Measurements from ENCODE around the gene OCIAD2. TPM values are rescaled to one million over a fixed set of nuclear protein-coding genes. Genes with fewer than 3 reads are reported as not detected.

OCIAD2 gene
- total RNA-seq, 4 donors from 2014 or later, result 1.3 to 7.7 (median 2.4) TPM

DNA sequence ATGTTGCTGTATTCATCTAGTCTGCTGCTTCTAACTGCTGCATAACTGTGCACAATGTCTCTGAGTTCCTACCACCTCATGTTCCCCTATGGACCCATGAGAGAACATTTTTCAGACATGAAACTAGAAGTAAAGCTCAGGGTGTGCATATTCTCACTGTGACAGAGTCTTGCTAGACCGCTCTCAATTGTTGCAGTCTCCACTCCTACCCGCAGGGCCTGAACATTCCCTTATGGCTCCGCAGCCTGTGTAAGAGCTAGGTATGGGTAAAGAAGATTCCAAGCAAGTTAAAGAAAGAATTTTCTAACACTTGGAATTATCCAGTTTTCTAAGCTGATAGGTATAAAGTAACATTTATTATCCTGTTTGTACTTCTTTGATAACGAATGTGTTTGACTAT is 5.4 kb downstream of the OCIAD2 start:
- Histone ChIP-seq H3K4me3 (no peak overlapping the region), H3K4me1 (peaks cover 0 to 4% of the 10 kb centered on the region in 2 donors), H3K9me3 (no peaks in the 10 kb centered on the region), H3K27me3 (peaks cover 0 to 8% (median 5%) of the 10 kb centered on the region in 3 donors), H3K36me3 (no peaks in the 10 kb centered on the region), H3K27ac (no peak overlapping the region)
- TF ChIP-seq, protein P1, sequence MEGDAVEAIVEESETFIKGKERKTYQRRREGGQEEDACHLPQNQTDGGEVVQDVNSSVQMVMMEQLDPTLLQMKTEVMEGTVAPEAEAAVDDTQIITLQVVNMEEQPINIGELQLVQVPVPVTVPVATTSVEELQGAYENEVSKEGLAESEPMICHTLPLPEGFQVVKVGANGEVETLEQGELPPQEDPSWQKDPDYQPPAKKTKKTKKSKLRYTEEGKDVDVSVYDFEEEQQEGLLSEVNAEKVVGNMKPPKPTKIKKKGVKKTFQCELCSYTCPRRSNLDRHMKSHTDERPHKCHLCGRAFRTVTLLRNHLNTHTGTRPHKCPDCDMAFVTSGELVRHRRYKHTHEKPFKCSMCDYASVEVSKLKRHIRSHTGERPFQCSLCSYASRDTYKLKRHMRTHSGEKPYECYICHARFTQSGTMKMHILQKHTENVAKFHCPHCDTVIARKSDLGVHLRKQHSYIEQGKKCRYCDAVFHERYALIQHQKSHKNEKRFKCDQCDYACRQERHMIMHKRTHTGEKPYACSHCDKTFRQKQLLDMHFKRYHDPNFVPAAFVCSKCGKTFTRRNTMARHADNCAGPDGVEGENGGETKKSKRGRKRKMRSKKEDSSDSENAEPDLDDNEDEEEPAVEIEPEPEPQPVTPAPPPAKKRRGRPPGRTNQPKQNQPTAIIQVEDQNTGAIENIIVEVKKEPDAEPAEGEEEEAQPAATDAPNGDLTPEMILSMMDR (IDR thresholded peaks at IDR 0.05 in 4 of 5, conservative IDR thresholded peaks at IDR 0.05 in 1 of 5), result no peak
- no peak for TF ChIP-seq POLR2A (IDR thresholded peaks at IDR 0.05)
- DNase-seq, result no peak
- in situ Hi-C loops (cut with MboI; ENCODE audit: low sequenced_read_pairs in 4 of 4), result loop anchor here in 1 of 4 donors (10.0 kb wide), 1 partner anchor 56 kb away; no protein-coding TSS in a partner anchor
- ATAC-seq, result no peak
- intact Hi-C loops (cut with DNase I; ENCODE audit: low total_unique reads), result no loop called here

GRCh38 chr4:48899950-48900349 is 6.6 kb downstream of the OCIAD2 start:
- peaks cover 0 to 2% (median 0%) of the 10 kb centered on the region in 3 donors for H3K27me3 ChIP-seq
- intact Hi-C loops (cut with DNase I; ENCODE audit: low total_unique reads) (no loop called here), in situ Hi-C loops (cut with MboI; ENCODE audit: low sequenced_read_pairs in 4 of 4) (loop anchor here in 1 of 4 donors (10.0 kb wide), 1 partner anchor 55 kb away; no protein-coding TSS in a partner anchor)
- no peak for DNase-seq
- no peaks in the 10 kb centered on the region for H3K4me1 ChIP-seq
- no peak overlapping the region for H3K4me3 ChIP-seq
- TF ChIP-seq, protein P1 (IDR thresholded peaks at IDR 0.05 in 4 of 5, conservative IDR thresholded peaks at IDR 0.05 in 1 of 5), result no peak
- TF ChIP-seq POLR2A (IDR thresholded peaks at IDR 0.05), result no peak
- no peaks in the 10 kb centered on the region for H3K9me3 ChIP-seq
- H3K27ac ChIP-seq, result no peak overlapping the region
- no peaks in the 10 kb centered on the region for H3K36me3 ChIP-seq
- ATAC-seq, result no peak

DNA sequence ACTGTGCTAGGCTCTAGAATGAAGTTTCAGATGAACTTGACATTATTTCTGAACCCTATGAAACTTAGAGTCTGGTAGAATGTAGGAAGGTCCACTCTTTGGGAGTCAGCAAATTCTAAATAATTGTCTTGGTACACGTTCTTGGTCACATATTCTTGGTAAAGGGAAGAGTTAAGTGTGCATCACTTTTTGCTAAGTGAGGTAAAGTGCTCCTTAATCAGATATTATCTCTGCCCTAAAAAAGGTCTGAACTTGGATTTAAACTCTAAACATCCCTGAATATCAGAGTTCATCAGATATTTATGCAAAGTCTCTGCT is 7.2 kb downstream of the OCIAD2 start:
- TF ChIP-seq POLR2A (IDR thresholded peaks at IDR 0.05), result no peak
- TF ChIP-seq, protein P1 (IDR thresholded peaks at IDR 0.05 in 4 of 5, conservative IDR thresholded peaks at IDR 0.05 in 1 of 5), result no peak
- intact Hi-C loops (cut with DNase I; ENCODE audit: low total_unique reads) (no loop called here), in situ Hi-C loops (cut with MboI; ENCODE audit: low sequenced_read_pairs in 4 of 4) (no loop called here)

DNA sequence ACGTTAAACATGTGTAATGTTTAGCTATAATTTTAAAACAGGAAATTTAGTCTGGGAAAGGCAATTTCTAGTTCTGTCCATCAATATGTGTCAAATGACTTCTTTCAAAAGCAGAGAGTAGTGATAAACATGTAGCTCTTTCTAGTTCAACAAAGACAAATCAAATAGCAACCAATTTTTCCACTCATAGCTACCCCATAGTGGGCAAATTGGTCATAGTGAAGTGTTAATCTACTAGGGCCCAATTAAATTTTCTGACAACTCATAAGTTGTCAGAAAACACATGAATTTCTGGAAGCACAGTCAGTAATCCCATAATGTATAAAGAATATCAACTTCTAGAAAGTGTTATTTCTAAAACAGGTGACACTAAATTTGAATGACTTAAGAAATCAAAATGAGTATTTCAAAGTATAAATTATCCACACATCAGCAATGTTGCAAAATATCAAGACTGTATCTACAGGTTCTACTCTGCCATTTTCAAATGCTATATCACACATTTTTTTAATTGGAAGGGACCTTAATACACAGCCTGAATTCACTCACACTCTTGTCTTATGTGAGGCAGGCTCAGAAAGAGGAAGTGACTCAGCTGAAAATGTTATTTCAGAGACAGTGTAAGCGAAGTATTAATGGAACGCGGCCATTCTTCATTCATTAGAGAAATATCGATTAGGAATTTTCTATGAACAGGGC is 7.7 kb downstream of the OCIAD2 start:
- H3K36me3 ChIP-seq, result no peaks in the 10 kb centered on the region
- intact Hi-C loops (cut with DNase I; ENCODE audit: low total_unique reads), result no loop called here
- no peaks in the 10 kb centered on the region for H3K4me1 ChIP-seq
- H3K4me3 ChIP-seq, result no peak overlapping the region
- no peaks in the 10 kb centered on the region for H3K9me3 ChIP-seq
- H3K27me3 ChIP-seq, result no peaks in the 10 kb centered on the region
- TF ChIP-seq, protein P1 (IDR thresholded peaks at IDR 0.05 in 4 of 5, conservative IDR thresholded peaks at IDR 0.05 in 1 of 5), result no peak
- no peak for TF ChIP-seq POLR2A (IDR thresholded peaks at IDR 0.05)
- ATAC-seq, result no peak
- in situ Hi-C loops (cut with MboI; ENCODE audit: low sequenced_read_pairs in 4 of 4), result no loop called here
- no peak overlapping the region for H3K27ac ChIP-seq
- DNase-seq, result no peak

More for the DNA sequence above, 7.2 kb downstream of the OCIAD2 start:
- Histone ChIP-seq H3K4me1 (no peaks in the 10 kb centered on the region), H3K9me3 (no peaks in the 10 kb centered on the region), H3K4me3 (no peak overlapping the region), H3K36me3 (no peaks in the 10 kb centered on the region), H3K27ac (no peak overlapping the region), H3K27me3 (no peaks in the 10 kb centered on the region)
- ATAC-seq, result no peak
- DNase-seq, result no peak

All from gastrocnemius medialis (tissue), 4 donors.